K562 (cell line): ENCODE results near the gene SFXN2. TPM values are rescaled to one million over a fixed set of nuclear protein-coding genes. Genes with fewer than 3 reads are reported as not detected.

Experiments used
- CBFA2T3 ChIP-seq: fragments of 450-650 bp; IDR thresholded peaks from 2 replicates; pipeline ENCODE4 v1.6.1; 2017
- DMBX1 ChIP-seq: fragments of 250-450 bp; sonication (Bioruptor Pico); IDR thresholded peaks from 2 replicates; pipeline ENCODE4 v1.8.0; 2022; ENCODE audit warnings: inconsistent platforms, mild to moderate bottlenecking, moderate library complexity, borderline replicate concordance
- KLF10 ChIP-seq: fragments of 250-450 bp; sonication (Bioruptor Pico); IDR thresholded peaks from 2 replicates; pipeline ENCODE4 v1.6.1; 2021; ENCODE audit warnings: matching md5 sums
- MCM3 ChIP-seq: fragments of 450-650 bp; IDR thresholded peaks from 2 replicates; pipeline ENCODE4 v1.6.1; 2016
- NCOR1 ChIP-seq: fragments of 450-650 bp; IDR thresholded peaks from 2 replicates; pipeline ENCODE4 v1.6.1; 2016; ENCODE audit warnings: mild to moderate bottlenecking, moderate library complexity
- PRMT5 ChIP-seq: sonication (generic); formaldehyde crosslinking; IDR thresholded peaks from 2 replicates; pipeline ENCODE4 v1.5.0; 2020; ENCODE audit warnings: missing genetic modification reagents
- SIX5 ChIP-seq, 2 experiments: IDR thresholded peaks; 2 replicates each; pipeline ENCODE4 v1.6.1; 2011; ENCODE audit warnings: low read length in 2 of 2, borderline replicate concordance in 1 of 2, low read depth in 1 of 2, mild to moderate bottlenecking in 1 of 2, moderate library complexity in 1 of 2; ENCODE audit not compliant: insufficient read depth in 1 of 2
- SMARCA4 ChIP-seq: fragments of 450-650 bp; IDR thresholded peaks from 2 replicates; pipeline ENCODE4 v1.6.1; 2016
- TCF3 ChIP-seq: sonication (generic); formaldehyde crosslinking; IDR thresholded peaks from 2 replicates; pipeline ENCODE4 v1.4.0; 2020; ENCODE audit warnings: mild to moderate bottlenecking, missing genetic modification reagents
- ZFX ChIP-seq: sonication (generic); formaldehyde crosslinking; IDR thresholded peaks from 2 replicates; pipeline ENCODE4 v1.8.0; 2022; ENCODE audit warnings: mild to moderate bottlenecking, missing genetic modification reagents, moderate library complexity
- polyA plus RNA-seq, 8 experiments: library from polyadenylated mRNA; depleted of rRNA in 4 of 8; stranded (reverse) in 5 of 8; unstranded in 3 of 8; fragments of >200 nt; fragmentation: Nextera tagmentation in 2 of 8; fragmentation: Illumina TruSeq in 1 of 8; extraction: Ambion mirVana in 2 of 8; extraction: Trizol in 1 of 8; gene quantifications; 2 replicates each; pipeline versions ENCODE4 v1.2.1 to v1.2.3, GENCODE V29; 2011 to 2014; ENCODE audit warnings: inconsistent platforms in 1 of 8, missing spikeins in 1 of 8
- total RNA-seq, 7 experiments: library from RNA; depleted of rRNA in 6 of 7; stranded (reverse); fragments of >200 nt in 6 of 7; fragmentation: Illumina TruSeq in 2 of 7; extraction: Trizol in 2 of 7; gene quantifications; 2 replicates each; pipeline versions ENCODE4 v1.2.1 to v1.2.3, GENCODE V29; 2011 to 2021; ENCODE audit warnings: low replicate concordance in 1 of 7
- TF ChIP-seq, protein P1 (sequence below), 3 experiments: fragments of 200-800 bp in 1 of 3; fragments of 250-450 bp in 1 of 3; fragments of 450-650 bp in 1 of 3; sonication (Bioruptor Pico) in 1 of 3; sonication (Bioruptor generic) in 1 of 3; formaldehyde crosslinking in 1 of 3; IDR thresholded peaks; 2 replicates each; pipeline versions ENCODE4 v1.6.1 to v1.8.0; 2016 to 2022; ENCODE audit warnings: mild to moderate bottlenecking in 2 of 3, missing genetic modification characterization in 2 of 3, missing compliant biosample characterization in 1 of 3, moderate library complexity in 1 of 3
- TF ChIP-seq, protein P2 (sequence below), 2 experiments: fragments of 150-350 bp in 1 of 2; IDR thresholded peaks; 2 replicates each; pipeline ENCODE4 v1.6.1; 2012 to 2016; ENCODE audit warnings: low read depth in 2 of 2, low read length in 2 of 2, mild to moderate bottlenecking in 1 of 2, moderate library complexity in 1 of 2
- TF ChIP-seq, protein P3 (sequence below): IDR thresholded peaks from 2 replicates; pipeline ENCODE4 v1.6.1; 2012; ENCODE audit warnings: low read depth, low read length, improper control_type of control experiment, borderline replicate concordance
- TF ChIP-seq, protein P4 (sequence below): fragments of 250-450 bp; sonication (Bioruptor Pico); IDR thresholded peaks from 2 replicates; pipeline ENCODE4 v1.8.0; 2021; ENCODE audit warnings: moderate library complexity, mild to moderate bottlenecking, inconsistent platforms
- TF ChIP-seq, protein P5 (sequence below): IDR thresholded peaks from 2 replicates; pipeline ENCODE4 v1.6.1; 2011; ENCODE audit not compliant: insufficient read length; ENCODE audit errors: extremely low read depth
- TF ChIP-seq, protein P6 (sequence below): fragments of 250-450 bp; sonication (Bioruptor Pico); IDR thresholded peaks from 2 replicates; pipeline ENCODE4 v1.4.0; 2020

Gene SFXN2
- total and polyA plus RNA-seq, 9 of the 15 experiments (the other 6 are each of a cell fraction or from before 2014, with no cell fraction given): 7.3 to 23.8 (median 15.7) TPM

DNA sequence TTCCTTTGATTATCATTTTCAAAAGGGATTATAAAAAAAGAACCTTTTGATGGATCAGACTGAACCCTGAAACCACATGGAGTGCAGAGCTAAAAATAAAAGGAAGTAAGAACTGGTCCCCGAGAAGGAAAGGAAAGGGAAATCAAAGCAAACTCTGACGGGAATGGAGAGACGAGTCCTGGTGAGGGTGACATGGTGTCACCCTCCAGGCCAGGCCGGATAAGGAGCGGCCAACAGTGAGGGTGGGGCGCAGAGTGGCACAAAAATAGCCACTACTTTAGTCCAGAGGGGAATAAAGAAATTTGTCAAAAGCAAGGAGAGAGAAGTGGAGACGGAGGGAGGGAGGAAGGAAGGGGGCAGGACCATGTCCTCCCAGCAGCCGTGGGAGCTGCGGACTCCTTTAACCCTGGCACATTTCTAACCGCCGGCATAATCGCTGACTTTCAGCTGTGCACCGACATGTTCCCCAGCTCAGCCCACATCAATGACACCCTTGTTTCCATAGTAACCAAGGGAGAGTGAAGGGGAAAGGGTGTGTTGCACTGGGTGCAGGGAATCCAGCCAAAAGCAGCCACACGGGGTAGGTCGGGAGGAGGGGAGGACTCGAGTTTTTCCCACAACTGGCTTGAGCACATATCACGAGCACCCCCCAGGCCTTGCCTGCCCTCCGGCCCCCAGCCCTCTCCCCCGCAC, 40.5 kb upstream of the SFXN2 start (continued):
- TF ChIP-seq PRMT5 (CRISPR knock-in tag) (no peak), SIX5 (IDR thresholded peaks at IDR 0.05; ENCODE audit: borderline replicate concordance in 1 of 2, insufficient read depth in 1 of 2, low read depth in 1 of 2, low read length in 2 of 2) (no peak), SMARCA4 (0 out of 2 replicates have a peak, but pooled peaks have one; percentile 24), MCM3 (no peak), KLF10 (CRISPR knock-in tag) (no peak), NCOR1 (peak; percentile 28; the same call in 1 of the 2 replicates), ZFX (CRISPR knock-in tag) (no peak), CBFA2T3 (peak; percentile 69), TCF3 (CRISPR knock-in tag) (peak; percentile 70), DMBX1 (no peak)
- TF ChIP-seq, protein P1, sequence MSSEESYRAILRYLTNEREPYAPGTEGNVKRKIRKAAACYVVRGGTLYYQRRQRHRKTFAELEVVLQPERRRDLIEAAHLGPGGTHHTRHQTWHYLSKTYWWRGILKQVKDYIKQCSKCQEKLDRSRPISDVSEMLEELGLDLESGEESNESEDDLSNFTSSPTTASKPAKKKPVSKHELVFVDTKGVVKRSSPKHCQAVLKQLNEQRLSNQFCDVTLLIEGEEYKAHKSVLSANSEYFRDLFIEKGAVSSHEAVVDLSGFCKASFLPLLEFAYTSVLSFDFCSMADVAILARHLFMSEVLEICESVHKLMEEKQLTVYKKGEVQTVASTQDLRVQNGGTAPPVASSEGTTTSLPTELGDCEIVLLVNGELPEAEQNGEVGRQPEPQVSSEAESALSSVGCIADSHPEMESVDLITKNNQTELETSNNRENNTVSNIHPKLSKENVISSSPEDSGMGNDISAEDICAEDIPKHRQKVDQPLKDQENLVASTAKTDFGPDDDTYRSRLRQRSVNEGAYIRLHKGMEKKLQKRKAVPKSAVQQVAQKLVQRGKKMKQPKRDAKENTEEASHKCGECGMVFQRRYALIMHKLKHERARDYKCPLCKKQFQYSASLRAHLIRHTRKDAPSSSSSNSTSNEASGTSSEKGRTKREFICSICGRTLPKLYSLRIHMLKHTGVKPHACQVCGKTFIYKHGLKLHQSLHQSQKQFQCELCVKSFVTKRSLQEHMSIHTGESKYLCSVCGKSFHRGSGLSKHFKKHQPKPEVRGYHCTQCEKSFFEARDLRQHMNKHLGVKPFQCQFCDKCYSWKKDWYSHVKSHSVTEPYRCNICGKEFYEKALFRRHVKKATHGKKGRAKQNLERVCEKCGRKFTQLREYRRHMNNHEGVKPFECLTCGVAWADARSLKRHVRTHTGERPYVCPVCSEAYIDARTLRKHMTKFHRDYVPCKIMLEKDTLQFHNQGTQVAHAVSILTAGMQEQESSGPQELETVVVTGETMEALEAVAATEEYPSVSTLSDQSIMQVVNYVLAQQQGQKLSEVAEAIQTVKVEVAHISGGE (CRISPR knock-in tag; IDR thresholded peaks at IDR 0.05): peak in 2 of 3 experiments; percentile 62 to 96; a peak in 3 of 6 replicates
- TF ChIP-seq, protein P2, sequence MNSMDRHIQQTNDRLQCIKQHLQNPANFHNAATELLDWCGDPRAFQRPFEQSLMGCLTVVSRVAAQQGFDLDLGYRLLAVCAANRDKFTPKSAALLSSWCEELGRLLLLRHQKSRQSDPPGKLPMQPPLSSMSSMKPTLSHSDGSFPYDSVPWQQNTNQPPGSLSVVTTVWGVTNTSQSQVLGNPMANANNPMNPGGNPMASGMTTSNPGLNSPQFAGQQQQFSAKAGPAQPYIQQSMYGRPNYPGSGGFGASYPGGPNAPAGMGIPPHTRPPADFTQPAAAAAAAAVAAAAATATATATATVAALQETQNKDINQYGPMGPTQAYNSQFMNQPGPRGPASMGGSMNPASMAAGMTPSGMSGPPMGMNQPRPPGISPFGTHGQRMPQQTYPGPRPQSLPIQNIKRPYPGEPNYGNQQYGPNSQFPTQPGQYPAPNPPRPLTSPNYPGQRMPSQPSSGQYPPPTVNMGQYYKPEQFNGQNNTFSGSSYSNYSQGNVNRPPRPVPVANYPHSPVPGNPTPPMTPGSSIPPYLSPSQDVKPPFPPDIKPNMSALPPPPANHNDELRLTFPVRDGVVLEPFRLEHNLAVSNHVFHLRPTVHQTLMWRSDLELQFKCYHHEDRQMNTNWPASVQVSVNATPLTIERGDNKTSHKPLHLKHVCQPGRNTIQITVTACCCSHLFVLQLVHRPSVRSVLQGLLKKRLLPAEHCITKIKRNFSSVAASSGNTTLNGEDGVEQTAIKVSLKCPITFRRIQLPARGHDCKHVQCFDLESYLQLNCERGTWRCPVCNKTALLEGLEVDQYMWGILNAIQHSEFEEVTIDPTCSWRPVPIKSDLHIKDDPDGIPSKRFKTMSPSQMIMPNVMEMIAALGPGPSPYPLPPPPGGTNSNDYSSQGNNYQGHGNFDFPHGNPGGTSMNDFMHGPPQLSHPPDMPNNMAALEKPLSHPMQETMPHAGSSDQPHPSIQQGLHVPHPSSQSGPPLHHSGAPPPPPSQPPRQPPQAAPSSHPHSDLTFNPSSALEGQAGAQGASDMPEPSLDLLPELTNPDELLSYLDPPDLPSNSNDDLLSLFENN (IDR thresholded peaks at IDR 0.05; ENCODE audit: low read depth in 2 of 2, low read length in 2 of 2): no peak
- TF ChIP-seq, protein P3, sequence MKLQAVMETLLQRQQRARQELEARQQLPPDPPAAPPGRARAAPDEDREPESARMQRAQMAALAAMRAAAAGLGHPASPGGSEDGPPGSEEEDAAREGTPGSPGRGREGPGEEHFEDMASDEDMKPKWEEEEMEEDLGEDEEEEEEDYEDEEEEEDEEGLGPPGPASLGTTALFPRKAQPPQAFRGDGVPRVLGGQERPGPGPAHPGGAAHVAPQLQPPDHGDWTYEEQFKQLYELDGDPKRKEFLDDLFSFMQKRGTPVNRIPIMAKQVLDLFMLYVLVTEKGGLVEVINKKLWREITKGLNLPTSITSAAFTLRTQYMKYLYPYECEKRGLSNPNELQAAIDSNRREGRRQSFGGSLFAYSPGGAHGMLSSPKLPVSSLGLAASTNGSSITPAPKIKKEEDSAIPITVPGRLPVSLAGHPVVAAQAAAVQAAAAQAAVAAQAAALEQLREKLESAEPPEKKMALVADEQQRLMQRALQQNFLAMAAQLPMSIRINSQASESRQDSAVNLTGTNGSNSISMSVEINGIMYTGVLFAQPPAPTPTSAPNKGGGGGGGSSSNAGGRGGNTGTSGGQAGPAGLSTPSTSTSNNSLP: no peak
- TF ChIP-seq, protein P4, sequence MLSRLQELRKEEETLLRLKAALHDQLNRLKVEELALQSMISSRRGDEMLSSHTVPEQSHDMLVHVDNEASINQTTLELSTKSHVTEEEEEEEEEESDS (CRISPR knock-in tag): no peak
- TF ChIP-seq, protein P5, sequence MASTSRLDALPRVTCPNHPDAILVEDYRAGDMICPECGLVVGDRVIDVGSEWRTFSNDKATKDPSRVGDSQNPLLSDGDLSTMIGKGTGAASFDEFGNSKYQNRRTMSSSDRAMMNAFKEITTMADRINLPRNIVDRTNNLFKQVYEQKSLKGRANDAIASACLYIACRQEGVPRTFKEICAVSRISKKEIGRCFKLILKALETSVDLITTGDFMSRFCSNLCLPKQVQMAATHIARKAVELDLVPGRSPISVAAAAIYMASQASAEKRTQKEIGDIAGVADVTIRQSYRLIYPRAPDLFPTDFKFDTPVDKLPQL: no peak
- TF ChIP-seq, protein P6, sequence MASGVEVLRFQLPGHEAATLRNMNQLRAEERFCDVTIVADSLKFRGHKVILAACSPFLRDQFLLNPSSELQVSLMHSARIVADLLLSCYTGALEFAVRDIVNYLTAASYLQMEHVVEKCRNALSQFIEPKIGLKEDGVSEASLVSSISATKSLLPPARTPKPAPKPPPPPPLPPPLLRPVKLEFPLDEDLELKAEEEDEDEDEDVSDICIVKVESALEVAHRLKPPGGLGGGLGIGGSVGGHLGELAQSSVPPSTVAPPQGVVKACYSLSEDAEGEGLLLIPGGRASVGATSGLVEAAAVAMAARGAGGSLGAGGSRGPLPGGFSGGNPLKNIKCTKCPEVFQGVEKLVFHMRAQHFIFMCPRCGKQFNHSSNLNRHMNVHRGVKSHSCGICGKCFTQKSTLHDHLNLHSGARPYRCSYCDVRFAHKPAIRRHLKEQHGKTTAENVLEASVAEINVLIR (CRISPR knock-in tag): no peak
